ENCODE results near the gene OR52M1. TPM values are rescaled to one million over a fixed set of nuclear protein-coding genes. Genes with fewer than 3 reads are reported as not detected.

Gene OR52M1
- total RNA-seq, 1 donor = not detected

DNA sequence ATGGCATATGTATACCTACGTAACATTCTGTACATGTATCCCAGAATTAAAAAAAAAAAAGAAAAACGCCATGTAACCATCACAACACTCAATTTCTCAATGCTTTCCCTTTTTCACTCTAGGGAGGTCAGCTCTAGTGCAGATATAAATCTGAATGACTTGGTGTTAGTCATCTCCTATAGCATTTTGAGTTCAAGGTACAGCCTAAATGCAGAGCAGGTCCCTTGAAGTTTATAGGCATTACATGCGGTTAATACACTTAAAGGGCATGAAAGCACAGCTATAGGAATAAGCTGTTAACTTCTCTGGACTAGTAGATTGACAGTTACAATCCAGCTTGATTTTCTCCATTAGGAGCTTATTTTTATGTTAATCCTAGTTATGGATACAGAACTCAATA is 20.4 kb downstream of the OR52M1 start:
- Histone ChIP-seq H4K20me1 (ENCODE audit: insufficient read depth, low read length) (no peaks in the 10 kb centered on the region), H3K9me3 (ENCODE audit: low read depth, low read length) (no peaks in the 10 kb centered on the region), H3K4me2 (ENCODE audit: insufficient read depth, low read length) (no peak overlapping the region), H3K27me3 (ENCODE audit: insufficient read depth, low read length) (no peaks in the 10 kb centered on the region), H3K4me1 (ENCODE audit: insufficient read depth, low read length) (no peaks in the 10 kb centered on the region), H2AFZ (ENCODE audit: low read length) (no peak overlapping the region), H3K79me2 (ENCODE audit: insufficient read depth, low read length) (no peaks in the 10 kb centered on the region), H3K4me3 (ENCODE audit: insufficient read depth, low read length) (no peak overlapping the region), H3K27ac (ENCODE audit: low read depth, low read length) (no peak overlapping the region), H3K36me3 (ENCODE audit: insufficient read depth, low read length) (no peaks in the 10 kb centered on the region)
- TF ChIP-seq, protein P1, sequence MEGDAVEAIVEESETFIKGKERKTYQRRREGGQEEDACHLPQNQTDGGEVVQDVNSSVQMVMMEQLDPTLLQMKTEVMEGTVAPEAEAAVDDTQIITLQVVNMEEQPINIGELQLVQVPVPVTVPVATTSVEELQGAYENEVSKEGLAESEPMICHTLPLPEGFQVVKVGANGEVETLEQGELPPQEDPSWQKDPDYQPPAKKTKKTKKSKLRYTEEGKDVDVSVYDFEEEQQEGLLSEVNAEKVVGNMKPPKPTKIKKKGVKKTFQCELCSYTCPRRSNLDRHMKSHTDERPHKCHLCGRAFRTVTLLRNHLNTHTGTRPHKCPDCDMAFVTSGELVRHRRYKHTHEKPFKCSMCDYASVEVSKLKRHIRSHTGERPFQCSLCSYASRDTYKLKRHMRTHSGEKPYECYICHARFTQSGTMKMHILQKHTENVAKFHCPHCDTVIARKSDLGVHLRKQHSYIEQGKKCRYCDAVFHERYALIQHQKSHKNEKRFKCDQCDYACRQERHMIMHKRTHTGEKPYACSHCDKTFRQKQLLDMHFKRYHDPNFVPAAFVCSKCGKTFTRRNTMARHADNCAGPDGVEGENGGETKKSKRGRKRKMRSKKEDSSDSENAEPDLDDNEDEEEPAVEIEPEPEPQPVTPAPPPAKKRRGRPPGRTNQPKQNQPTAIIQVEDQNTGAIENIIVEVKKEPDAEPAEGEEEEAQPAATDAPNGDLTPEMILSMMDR (IDR thresholded peaks at IDR 0.05; ENCODE audit: extremely low read depth, low read depth, low read length) = no peak
- no peak for DNase-seq (ENCODE audit: insufficient read length, low spot score, missing footprints)

DNA sequence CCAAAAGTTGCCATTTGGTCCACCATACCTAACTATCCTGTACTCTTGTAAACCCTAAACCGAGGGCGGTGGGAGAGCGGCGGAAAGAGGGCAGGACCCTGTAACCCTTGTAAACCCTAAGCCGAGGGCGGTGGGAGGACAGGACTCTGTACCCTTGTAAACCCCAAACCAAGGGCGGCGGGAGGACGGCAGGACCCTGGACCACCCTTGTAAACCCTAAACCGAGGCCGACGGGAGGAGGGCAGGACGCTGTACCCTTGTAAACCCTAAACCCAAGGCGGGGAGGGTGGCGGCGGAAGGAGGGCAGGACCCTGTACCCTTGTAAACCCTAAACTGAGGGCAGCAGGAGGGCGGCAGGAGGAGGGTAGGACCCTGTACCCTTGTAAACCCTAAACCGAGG is 24.1 kb downstream of the OR52M1 start:
- no peaks in the 10 kb centered on the region for H3K36me3 ChIP-seq (ENCODE audit: insufficient read depth, low read length)
- H3K4me1 ChIP-seq (ENCODE audit: insufficient read depth, low read length) = no peaks in the 10 kb centered on the region
- DNase-seq (ENCODE audit: insufficient read length, low spot score, missing footprints) = no peak
- no peaks in the 10 kb centered on the region for H3K9me3 ChIP-seq (ENCODE audit: low read depth, low read length)
- TF ChIP-seq, protein P1 (IDR thresholded peaks at IDR 0.05; ENCODE audit: extremely low read depth, low read depth, low read length) = no peak
- H3K4me2 ChIP-seq (ENCODE audit: insufficient read depth, low read length) = no peak overlapping the region
- no peak overlapping the region for H2AFZ ChIP-seq (ENCODE audit: low read length)
- no peaks in the 10 kb centered on the region for H3K79me2 ChIP-seq (ENCODE audit: insufficient read depth, low read length)
- H3K4me3 ChIP-seq (ENCODE audit: insufficient read depth, low read length) = no peak overlapping the region
- no peaks in the 10 kb centered on the region for H3K27me3 ChIP-seq (ENCODE audit: insufficient read depth, low read length)
- no peaks in the 10 kb centered on the region for H4K20me1 ChIP-seq (ENCODE audit: insufficient read depth, low read length)
- no peak overlapping the region for H3K27ac ChIP-seq (ENCODE audit: low read depth, low read length)

DNA sequence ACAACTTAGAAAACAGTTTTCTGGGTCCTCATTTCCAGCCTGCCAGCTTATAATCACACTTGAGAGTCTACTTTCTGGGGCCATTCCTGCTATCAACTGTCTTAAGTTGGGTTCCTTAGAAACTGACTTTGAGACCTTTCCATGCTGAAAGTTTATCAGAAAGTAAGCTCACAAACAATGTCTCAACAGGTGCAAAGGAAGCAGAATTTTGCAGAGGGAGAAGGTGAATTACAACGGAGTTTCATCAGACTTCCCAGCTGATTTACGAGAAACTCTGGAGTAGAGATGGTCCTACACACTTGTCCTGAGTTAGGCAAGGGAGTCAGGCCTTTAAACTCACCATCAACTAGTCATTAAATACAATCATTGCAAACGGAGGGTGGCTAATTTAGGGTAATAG is 31.9 kb downstream of the OR52M1 start:
- DNase-seq (ENCODE audit: insufficient read length, low spot score, missing footprints) = no peak
- no peaks in the 10 kb centered on the region for H3K4me1 ChIP-seq (ENCODE audit: insufficient read depth, low read length)
- H2AFZ ChIP-seq (ENCODE audit: low read length) = no peak overlapping the region
- H3K36me3 ChIP-seq (ENCODE audit: insufficient read depth, low read length) = no peaks in the 10 kb centered on the region
- H4K20me1 ChIP-seq (ENCODE audit: insufficient read depth, low read length) = no peaks in the 10 kb centered on the region
- H3K79me2 ChIP-seq (ENCODE audit: insufficient read depth, low read length) = no peaks in the 10 kb centered on the region
- no peak overlapping the region for H3K27ac ChIP-seq (ENCODE audit: low read depth, low read length)
- H3K9me3 ChIP-seq (ENCODE audit: low read depth, low read length) = no peaks in the 10 kb centered on the region
- H3K27me3 ChIP-seq (ENCODE audit: insufficient read depth, low read length) = no peaks in the 10 kb centered on the region
- no peak overlapping the region for H3K4me2 ChIP-seq (ENCODE audit: insufficient read depth, low read length)
- no peak overlapping the region for H3K4me3 ChIP-seq (ENCODE audit: insufficient read depth, low read length)
- TF ChIP-seq, protein P1 (IDR thresholded peaks at IDR 0.05; ENCODE audit: extremely low read depth, low read depth, low read length) = no peak

DNA sequence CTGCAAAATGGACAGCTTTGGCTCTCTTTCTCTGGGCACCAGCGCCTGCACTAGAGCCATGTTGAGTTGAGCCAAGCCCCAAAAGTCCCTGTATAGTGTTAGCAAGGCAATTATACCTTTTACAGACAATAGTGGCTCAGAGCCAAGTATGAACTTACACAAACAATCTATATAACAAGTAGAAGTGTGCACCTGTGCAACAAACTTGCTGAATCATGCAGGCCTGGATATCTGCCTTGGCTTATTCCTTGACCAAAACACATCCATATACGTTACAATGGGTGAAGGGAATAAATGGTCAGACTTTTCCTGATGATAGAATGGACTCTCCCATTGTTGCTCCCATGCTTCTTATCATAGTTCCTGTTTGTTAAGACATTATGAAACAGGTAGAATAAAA is 32.8 kb downstream of the OR52M1 start:
- TF ChIP-seq, protein P1 (IDR thresholded peaks at IDR 0.05; ENCODE audit: extremely low read depth, low read depth, low read length) = no peak

More for the DNA sequence above, 32.8 kb downstream of the OR52M1 start:
- H3K9me3 ChIP-seq (ENCODE audit: low read depth, low read length) = no peaks in the 10 kb centered on the region
- no peak overlapping the region for H3K27ac ChIP-seq (ENCODE audit: low read depth, low read length)
- no peak overlapping the region for H2AFZ ChIP-seq (ENCODE audit: low read length)
- H3K27me3 ChIP-seq (ENCODE audit: insufficient read depth, low read length) = no peaks in the 10 kb centered on the region
- H4K20me1 ChIP-seq (ENCODE audit: insufficient read depth, low read length) = no peaks in the 10 kb centered on the region
- no peaks in the 10 kb centered on the region for H3K4me1 ChIP-seq (ENCODE audit: insufficient read depth, low read length)
- no peaks in the 10 kb centered on the region for H3K36me3 ChIP-seq (ENCODE audit: insufficient read depth, low read length)
- no peak overlapping the region for H3K4me3 ChIP-seq (ENCODE audit: insufficient read depth, low read length)
- no peaks in the 10 kb centered on the region for H3K79me2 ChIP-seq (ENCODE audit: insufficient read depth, low read length)
- H3K4me2 ChIP-seq (ENCODE audit: insufficient read depth, low read length) = no peak overlapping the region
- no peak for DNase-seq (ENCODE audit: insufficient read length, low spot score, missing footprints)
